ENCODE measurements around the gene PSME3IP1. TPM values are rescaled to one million over a fixed set of nuclear protein-coding genes. Genes with fewer than 3 reads are reported as not detected.

PSME3IP1 gene
- total RNA-seq, 1 experiment from 2014 or later = 104 TPM

- no peaks in the 10 kb centered on the region for H3K9me3 Mint-ChIP-seq
- ATAC-seq (no peak), DNase-seq (ENCODE audit: low spot score) (no peak)
- no peak overlapping the region for H3K4me3 Mint-ChIP-seq
- POLR2A ChIA-PET = no interaction called here
- peaks cover 79% of the 10 kb centered on the region for H3K36me3 Mint-ChIP-seq
- peaks cover 35% of the 10 kb centered on the region for H3K4me1 Mint-ChIP-seq
- TF ChIP-seq GRHL2 (CRISPR knock-in tag; IDR thresholded peaks at IDR 0.05; ENCODE audit: insufficient replicate concordance, severe bottlenecking) = no peak
- no peak for TF ChIP-seq ZNF121 (CRISPR knock-in tag; IDR thresholded peaks at IDR 0.05)
- no peak for TF ChIP-seq FOXJ3 (CRISPR knock-in tag; IDR thresholded peaks at IDR 0.05; ENCODE audit: borderline replicate concordance)
- no peak for TF ChIP-seq STAT6 (CRISPR knock-in tag; conservative IDR thresholded peaks at IDR 0.05; ENCODE audit: low read depth)
- TF ChIP-seq FOXP4 (CRISPR knock-in tag; IDR thresholded peaks at IDR 0.05) = no peak
- no peak for TF ChIP-seq MLX (CRISPR knock-in tag; IDR thresholded peaks at IDR 0.05)
- no peak for TF ChIP-seq SMAD3 (CRISPR knock-in tag; IDR thresholded peaks at IDR 0.05; ENCODE audit: borderline replicate concordance)
- TF ChIP-seq ZMAT4 (CRISPR knock-in tag; IDR thresholded peaks at IDR 0.05) = no peak
- no peak for TF ChIP-seq AFF4 (CRISPR knock-in tag; IDR thresholded peaks at IDR 0.05; ENCODE audit: borderline replicate concordance)
- no peak for TF ChIP-seq ZNF396 (CRISPR knock-in tag; IDR thresholded peaks at IDR 0.05; ENCODE audit: borderline replicate concordance)
- TF ChIP-seq ZBTB21 (CRISPR knock-in tag; IDR thresholded peaks at IDR 0.05; ENCODE audit: borderline replicate concordance) = no peak
- TF ChIP-seq ZBTB43 (CRISPR knock-in tag; IDR thresholded peaks at IDR 0.05) = no peak
- TF ChIP-seq IRF1 (CRISPR knock-in tag; IDR thresholded peaks at IDR 0.05) = no peak
- TF ChIP-seq TEAD1 (CRISPR knock-in tag; IDR thresholded peaks at IDR 0.05) = no peak
- no peak for TF ChIP-seq IRF2 (CRISPR knock-in tag; IDR thresholded peaks at IDR 0.05; ENCODE audit: borderline replicate concordance, low read depth)
- no peak for TF ChIP-seq CREM (CRISPR knock-in tag; IDR thresholded peaks at IDR 0.05)
- no peak for TF ChIP-seq AR (CRISPR knock-in tag; IDR thresholded peaks at IDR 0.05)
- no peak for TF ChIP-seq FOXK1 (CRISPR knock-in tag; IDR thresholded peaks at IDR 0.05)
- no peak for TF ChIP-seq TEAD4 (CRISPR knock-in tag; IDR thresholded peaks at IDR 0.05)
- no peak for TF ChIP-seq SOX15 (CRISPR knock-in tag; IDR thresholded peaks at IDR 0.05)
- H3K27me3 Mint-ChIP-seq (ENCODE audit: low read depth) = no peaks in the 10 kb centered on the region; the same call in 1 of the 2 replicates
- no peak overlapping the region for H3K27ac Mint-ChIP-seq
- CTCF ChIA-PET = no interaction called here
Measured at GRCh38 chr16:57156351-57156703, 29.5 kb downstream of the PSME3IP1 start.
